NB4 (cell line): ENCODE data around the gene SBSN.

Source experiments
- DNase-seq: peaks from one replicate; pipeline ENCODE4 v3.0.0; 2010; ENCODE audit warnings: low read depth
- H3K4me3 ChIP-seq: one replicate; pipeline ENCODE4 v1.5.1; 2011; ENCODE audit warnings: mild to moderate bottlenecking, low read depth, low read length, moderate library complexity
- CTCF ChIP-seq: IDR thresholded peaks from one replicate; pipeline ENCODE4 v1.5.1; 2012; ENCODE audit warnings: low read depth, low read length
- MAX ChIP-seq: IDR thresholded peaks from 2 replicates; pipeline ENCODE4 v1.6.1; 2011; ENCODE audit warnings: low read depth, low read length
- MYC ChIP-seq: IDR thresholded peaks from 2 replicates; pipeline ENCODE4 v1.6.1; 2011; ENCODE audit warnings: low read depth, low read length
- POLR2A ChIP-seq: IDR thresholded peaks from 2 replicates; pipeline ENCODE4 v1.6.1; 2011; ENCODE audit warnings: mild to moderate bottlenecking; ENCODE audit not compliant: insufficient read length; ENCODE audit errors: extremely low read depth

The SBSN gene

GRCh38 chr19:35563207-35563829 lies 35.2 kb upstream of the SBSN start, which contains the start of gene ATP4A:
Gene ATP4A (minus strand): TSS chr19:35563658. CDS start chr19:35563629, 29 bp downstream.
- H3K4me3 ChIP-seq, result no peak within 1 kb of the TSS
- no peak for DNase-seq

GRCh38 chr19:35562776-35563175 lies 34.7 kb upstream of the SBSN start:
- no peak for DNase-seq
- no peak overlapping the region for H3K4me3 ChIP-seq
- TF ChIP-seq CTCF (no peak), MAX (no peak), MYC (no peak), POLR2A (no peak)

More at GRCh38 chr19:35563207-35563829, 35.2 kb upstream of the SBSN start, which contains the start of gene ATP4A:
- TF ChIP-seq CTCF (no peak), MYC (no peak), MAX (no peak), POLR2A (no peak)

GRCh38 chr19:35562336-35562735 lies 34.2 kb upstream of the SBSN start:
- DNase-seq, result no peak
- H3K4me3 ChIP-seq, result no peak overlapping the region
- TF ChIP-seq MAX (no peak), POLR2A (no peak)

- H3K4me3 ChIP-seq, result no peak overlapping the region
- no peak for DNase-seq
- TF ChIP-seq POLR2A (no peak), MAX (no peak), CTCF (no peak), MYC (no peak)
Measured at GRCh38 chr19:35561436-35561835, 33.3 kb upstream of the SBSN start.

GRCh38 chr19:35560677-35561076 lies 32.6 kb upstream of the SBSN start:
- no peak for DNase-seq
- H3K4me3 ChIP-seq, result no peak overlapping the region
- TF ChIP-seq MAX, result no peak
- no peak for TF ChIP-seq MYC
- TF ChIP-seq POLR2A, result no peak
- no peak for TF ChIP-seq CTCF

GRCh38 chr19:35560271-35560670 lies 32.2 kb upstream of the SBSN start:
- TF ChIP-seq MAX (no peak), POLR2A (no peak), CTCF (no peak), MYC (no peak)
- no peak for DNase-seq
- no peak overlapping the region for H3K4me3 ChIP-seq
